Measurements from ENCODE around the gene TMEM238L.

DNA sequence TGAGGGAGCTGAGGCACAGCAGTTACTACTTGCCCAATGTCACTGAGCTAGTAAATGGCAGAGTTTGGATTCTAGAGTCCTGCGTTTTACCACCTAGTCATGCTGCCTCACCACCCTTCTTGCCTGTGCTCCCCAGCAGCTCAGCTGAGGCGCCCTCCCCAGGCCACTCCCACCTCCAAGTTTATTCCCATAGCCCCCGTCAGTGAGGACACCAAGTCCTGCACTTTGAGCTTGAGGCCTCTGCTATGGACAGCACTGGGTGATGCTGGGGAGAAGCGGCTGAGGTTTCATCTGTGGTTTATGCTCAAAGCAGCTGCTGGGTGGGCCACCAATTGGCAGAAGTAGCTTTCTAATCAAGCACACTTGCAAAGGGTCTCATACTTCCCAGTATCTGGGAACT is 36.7 kb downstream of the TMEM238L start:
- TF ChIP-seq, protein P1, sequence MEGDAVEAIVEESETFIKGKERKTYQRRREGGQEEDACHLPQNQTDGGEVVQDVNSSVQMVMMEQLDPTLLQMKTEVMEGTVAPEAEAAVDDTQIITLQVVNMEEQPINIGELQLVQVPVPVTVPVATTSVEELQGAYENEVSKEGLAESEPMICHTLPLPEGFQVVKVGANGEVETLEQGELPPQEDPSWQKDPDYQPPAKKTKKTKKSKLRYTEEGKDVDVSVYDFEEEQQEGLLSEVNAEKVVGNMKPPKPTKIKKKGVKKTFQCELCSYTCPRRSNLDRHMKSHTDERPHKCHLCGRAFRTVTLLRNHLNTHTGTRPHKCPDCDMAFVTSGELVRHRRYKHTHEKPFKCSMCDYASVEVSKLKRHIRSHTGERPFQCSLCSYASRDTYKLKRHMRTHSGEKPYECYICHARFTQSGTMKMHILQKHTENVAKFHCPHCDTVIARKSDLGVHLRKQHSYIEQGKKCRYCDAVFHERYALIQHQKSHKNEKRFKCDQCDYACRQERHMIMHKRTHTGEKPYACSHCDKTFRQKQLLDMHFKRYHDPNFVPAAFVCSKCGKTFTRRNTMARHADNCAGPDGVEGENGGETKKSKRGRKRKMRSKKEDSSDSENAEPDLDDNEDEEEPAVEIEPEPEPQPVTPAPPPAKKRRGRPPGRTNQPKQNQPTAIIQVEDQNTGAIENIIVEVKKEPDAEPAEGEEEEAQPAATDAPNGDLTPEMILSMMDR (conservative IDR thresholded peaks at IDR 0.05; ENCODE audit: low read length) = no peak
- no peak for TF ChIP-seq EZH2phosphoT487 (IDR thresholded peaks at IDR 0.05; ENCODE audit: borderline replicate concordance)
